ENCODE results near the gene PTPN2.

Gene PTPN2

GRCh38 chr18:12828116-12829051, 55.7 kb downstream of the PTPN2 start:
- H3K4me3 ChIP-seq (replicated peaks; ENCODE audit: insufficient read depth, low read length), result no peak overlapping the region
- no peak for TF ChIP-seq CTCF (IDR thresholded peaks at IDR 0.05; ENCODE audit: insufficient read depth, low read length)
- TF ChIP-seq SPI1 (IDR thresholded peaks at IDR 0.05; ENCODE audit: borderline replicate concordance, low read depth), result no peak
- TF ChIP-seq GABPA (IDR thresholded peaks at IDR 0.05; ENCODE audit: low read depth), result no peak
- TF ChIP-seq REST (IDR thresholded peaks at IDR 0.05; ENCODE audit: insufficient replicate concordance, low read depth), result no peak
- TF ChIP-seq POLR2AphosphoS5 (IDR thresholded peaks at IDR 0.05; ENCODE audit: low read depth), result no peak
- no peaks in the 10 kb centered on the region for H3K27me3 ChIP-seq (ENCODE audit: insufficient read depth, poor library complexity, severe bottlenecking)
- H3K27ac ChIP-seq (replicated peaks), result no peak overlapping the region
- DNase-seq (ENCODE audit: low read depth in 1 of 2, low spot score in 1 of 2), result no peak

GRCh38 chr18:12827588-12827987, 56.4 kb downstream of the PTPN2 start:
- TF ChIP-seq SPI1 (IDR thresholded peaks at IDR 0.05; ENCODE audit: borderline replicate concordance, low read depth) (no peak), REST (IDR thresholded peaks at IDR 0.05; ENCODE audit: insufficient replicate concordance, low read depth) (no peak), CTCF (IDR thresholded peaks at IDR 0.05; ENCODE audit: insufficient read depth, low read length) (no peak), POLR2AphosphoS5 (IDR thresholded peaks at IDR 0.05; ENCODE audit: low read depth) (no peak), GABPA (IDR thresholded peaks at IDR 0.05; ENCODE audit: low read depth) (no peak)
- no peak for DNase-seq (ENCODE audit: low read depth in 1 of 2, low spot score in 1 of 2)
- Histone ChIP-seq H3K27me3 (ENCODE audit: insufficient read depth, poor library complexity, severe bottlenecking) (no peaks in the 10 kb centered on the region), H3K27ac (replicated peaks) (no peak overlapping the region), H3K4me3 (replicated peaks; ENCODE audit: insufficient read depth, low read length) (no peak overlapping the region)

GRCh38 chr18:12825230-12825629, 58.8 kb downstream of the PTPN2 start:
- TF ChIP-seq SPI1 (IDR thresholded peaks at IDR 0.05; ENCODE audit: borderline replicate concordance, low read depth) (no peak), POLR2AphosphoS5 (IDR thresholded peaks at IDR 0.05; ENCODE audit: low read depth) (no peak), GABPA (IDR thresholded peaks at IDR 0.05; ENCODE audit: low read depth) (no peak), REST (IDR thresholded peaks at IDR 0.05; ENCODE audit: insufficient replicate concordance, low read depth) (no peak), CTCF (IDR thresholded peaks at IDR 0.05; ENCODE audit: insufficient read depth, low read length) (no peak)

More at GRCh38 chr18:12825230-12825629, 58.8 kb downstream of the PTPN2 start:
- no peak overlapping the region for H3K27ac ChIP-seq (replicated peaks)
- no peak overlapping the region for H3K4me3 ChIP-seq (replicated peaks; ENCODE audit: insufficient read depth, low read length)
- no peaks in the 10 kb centered on the region for H3K27me3 ChIP-seq (ENCODE audit: insufficient read depth, poor library complexity, severe bottlenecking)
- DNase-seq (ENCODE audit: low read depth in 1 of 2, low spot score in 1 of 2), result no peak
